H9 (cell line): Measurements from ENCODE around the gene TDRD3. TPM values are rescaled to one million over a fixed set of nuclear protein-coding genes. Genes with fewer than 3 reads are reported as not detected.

Source experiments
- DNase-seq: peaks from one replicate; pipeline ENCODE4 v3.0.0-alpha.2; 2017
- H2AFZ ChIP-seq: one replicate; pipeline ENCODE4 v1.6.1; 2013; ENCODE audit warnings: mild to moderate bottlenecking, low read length, control low read depth, moderate library complexity
- H2AK5ac ChIP-seq: 2 replicates; pipeline ENCODE4 v1.6.1; 2013; ENCODE audit warnings: low read length, control low read depth, mixed read lengths; ENCODE audit not compliant: insufficient read length
- H2BK120ac ChIP-seq: one replicate; pipeline ENCODE4 v1.6.1; 2013; ENCODE audit warnings: low read depth, mild to moderate bottlenecking, low read length, control low read depth, inconsistent platforms; ENCODE audit not compliant: poor library complexity, severe bottlenecking
- H2BK12ac ChIP-seq: 2 replicates; pipeline ENCODE4 v1.6.1; 2013; ENCODE audit warnings: low read length, control low read depth, mixed read lengths, low read depth; ENCODE audit not compliant: insufficient read length
- H2BK15ac ChIP-seq: 2 replicates; pipeline ENCODE4 v1.6.1; 2013; ENCODE audit warnings: low read depth, low read length, control low read depth
- H2BK20ac ChIP-seq: one replicate; pipeline ENCODE4 v1.6.1; 2013; ENCODE audit warnings: low read depth, mild to moderate bottlenecking, low read length, control low read depth, inconsistent platforms; ENCODE audit not compliant: poor library complexity, severe bottlenecking
- H2BK5ac ChIP-seq: 2 replicates; pipeline ENCODE4 v1.6.1; 2013; ENCODE audit warnings: low read length, control low read depth, mixed read lengths; ENCODE audit not compliant: insufficient read length
- H3K14ac ChIP-seq: 2 replicates; pipeline ENCODE4 v1.6.1; 2013; ENCODE audit warnings: low read length, control low read depth; ENCODE audit not compliant: insufficient read depth
- H3K18ac ChIP-seq: 2 replicates; pipeline ENCODE4 v1.6.1; 2013; ENCODE audit warnings: low read depth, mild to moderate bottlenecking, mixed read lengths, low read length, control low read depth; ENCODE audit not compliant: insufficient read length
- H3K23ac ChIP-seq: 2 replicates; pipeline ENCODE4 v1.6.1; 2013; ENCODE audit warnings: low read length, control low read depth, mixed read lengths, low read depth; ENCODE audit not compliant: insufficient read length
- H3K23me2 ChIP-seq: 2 replicates; pipeline ENCODE4 v1.6.1; 2013; ENCODE audit warnings: low read depth, mild to moderate bottlenecking, mixed read lengths, low read length, control low read depth; ENCODE audit not compliant: insufficient read length, poor library complexity, severe bottlenecking
- H3K27ac ChIP-seq: 2 replicates; pipeline ENCODE4 v1.5.1; 2013; ENCODE audit warnings: low read length, control low read depth, mixed read lengths, low read depth; ENCODE audit not compliant: insufficient read length
- H3K27me3 ChIP-seq: 2 replicates; pipeline ENCODE4 v1.6.1; 2013; ENCODE audit warnings: low read length, control low read depth, inconsistent platforms; ENCODE audit not compliant: insufficient read depth
- H3K4ac ChIP-seq: 2 replicates; pipeline ENCODE4 v1.6.1; 2013; ENCODE audit warnings: low read depth, mild to moderate bottlenecking, control low read depth, inconsistent platforms, low read length, moderate library complexity
- H3K4me1 ChIP-seq: 2 replicates; pipeline ENCODE4 v1.6.1; 2013; ENCODE audit warnings: low read length, control low read depth, inconsistent platforms; ENCODE audit not compliant: insufficient read depth
- H3K4me2 ChIP-seq: 2 replicates; pipeline ENCODE4 v1.6.1; 2013; ENCODE audit warnings: low read length, control low read depth, mixed read lengths; ENCODE audit not compliant: insufficient read length, insufficient read depth
- H3K56ac ChIP-seq: 2 replicates; pipeline ENCODE4 v1.6.1; 2013; ENCODE audit warnings: low read depth, mild to moderate bottlenecking, mixed read lengths, low read length, control low read depth; ENCODE audit not compliant: insufficient read length
- H3K79me1 ChIP-seq: 2 replicates; pipeline ENCODE4 v1.6.1; 2013; ENCODE audit warnings: low read depth, mild to moderate bottlenecking, moderate library complexity, low read length, control low read depth, inconsistent platforms; ENCODE audit not compliant: insufficient read depth, poor library complexity, severe bottlenecking
- H3K79me2 ChIP-seq: 2 replicates; pipeline ENCODE4 v1.6.1; 2013; ENCODE audit warnings: low read length, control low read depth, inconsistent platforms; ENCODE audit not compliant: insufficient read depth
- H3K9ac ChIP-seq: 2 replicates; pipeline ENCODE4 v1.6.1; 2013; ENCODE audit warnings: low read length, control low read depth, mixed read lengths; ENCODE audit not compliant: insufficient read length; ENCODE audit errors: extremely low read depth
- H3K9me3 ChIP-seq: one replicate; pipeline ENCODE4 v1.6.1; 2013; ENCODE audit warnings: low read depth, low read length, inconsistent platforms; ENCODE audit not compliant: control insufficient read depth
- H3T11ph ChIP-seq: one replicate; pipeline ENCODE4 v1.6.1; 2013; ENCODE audit warnings: mild to moderate bottlenecking, low read length, control low read depth, inconsistent platforms
- H4K20me1 ChIP-seq: one replicate; pipeline ENCODE4 v1.6.1; 2013; ENCODE audit not compliant: control insufficient read depth, insufficient read length, insufficient read depth
- H4K5ac ChIP-seq: 2 replicates; pipeline ENCODE4 v1.6.1; 2013; ENCODE audit warnings: low read depth, mild to moderate bottlenecking, mixed read lengths, low read length, control low read depth; ENCODE audit not compliant: insufficient read length
- H4K8ac ChIP-seq: replicated peaks from 2 replicates; pipeline ENCODE4 v1.6.1; 2013; ENCODE audit warnings: low read length, control low read depth, mixed read lengths, low read depth; ENCODE audit not compliant: insufficient read length
- H4K91ac ChIP-seq: 2 replicates; pipeline ENCODE4 v1.6.1; 2013; ENCODE audit warnings: low read depth, mild to moderate bottlenecking, moderate library complexity, mixed read lengths, low read length, control low read depth; ENCODE audit not compliant: insufficient read length
- H3K27ac Mint-ChIP-seq, 3 experiments: 2 replicates in 2 of 3; 3 replicates in 1 of 3; pipeline ENCODE4 v1.8.0; 2020 to 2021; ENCODE audit warnings: mixed read lengths in 3 of 3, mild to moderate bottlenecking in 1 of 3, moderate library complexity in 1 of 3
- H3K27me3 Mint-ChIP-seq: 2 replicates; pipeline ENCODE4 v1.8.0; 2021; ENCODE audit warnings: low read depth, mild to moderate bottlenecking, moderate library complexity, mixed read lengths
- H3K36me3 Mint-ChIP-seq, 3 experiments: 2 replicates in 2 of 3; 3 replicates in 1 of 3; pipeline ENCODE4 v1.8.0; 2020 to 2021; ENCODE audit warnings: low read depth in 3 of 3, mixed read lengths in 3 of 3; ENCODE audit not compliant: insufficient read depth in 1 of 3
- H3K4me1 Mint-ChIP-seq, 2 experiments: 2 replicates each; pipeline ENCODE4 v1.8.0; 2020; ENCODE audit warnings: mixed read lengths in 2 of 2
- H3K4me3 Mint-ChIP-seq, 2 experiments: 2 replicates in 1 of 2; 3 replicates in 1 of 2; pipeline ENCODE4 v1.8.0; 2020 to 2021; ENCODE audit warnings: mild to moderate bottlenecking in 2 of 2, mixed read lengths in 2 of 2, moderate library complexity in 1 of 2
- H3K9me3 Mint-ChIP-seq, 2 experiments: 2 replicates in 1 of 2; 3 replicates in 1 of 2; pipeline ENCODE4 v1.8.0; 2020; ENCODE audit warnings: mild to moderate bottlenecking in 2 of 2, mixed read lengths in 2 of 2, moderate library complexity in 1 of 2
- CTCF ChIP-seq: fragments of 200-600 bp; sonication (generic); conservative IDR thresholded peaks from 3 replicates; pipeline ENCODE4 v1.8.0; 2021; ENCODE audit warnings: antibody characterized with exemption, mild to moderate bottlenecking
- WGBS: extraction: QIAGEN DNeasy Blood & Tissue Kit; methylation state at CpG from one replicate; pipeline ENCODE4 v1.1.7; 2013; ENCODE audit warnings: missing lambda C conversion rate, low lambda C conversion rate, mixed read lengths; ENCODE audit not compliant: insufficient read length; ENCODE audit errors: extremely low coverage; 5-methylcytosine and 5-hydroxymethylcytosine counted together
- total RNA-seq: library from RNA; stranded (reverse); gene quantifications from 2 replicates; pipeline ENCODE4 v1.2.1, GENCODE V29; 2021

The TDRD3 gene
- total RNA-seq, 1 experiment from 2014 or later, result 16.1 TPM

GRCh38 chr13:60583196-60583888 is 186.3 kb downstream of the TDRD3 start:
- H3K27me3 ChIP-seq, result no peaks in the 10 kb centered on the region
- peak overlapping the region; percentile 98 to 99 (median 98) for H3K27ac Mint-ChIP-seq
- peak overlapping the region; percentile 76 for H3K27ac ChIP-seq

More at GRCh38 chr13:60583196-60583888, 186.3 kb downstream of the TDRD3 start:
- no peak overlapping the region for H2AFZ ChIP-seq
- peak; percentile 77 for DNase-seq
- H3K56ac ChIP-seq, result no peak overlapping the region
- no peak overlapping the region for H3K23ac ChIP-seq
- peak overlapping the region; percentile 22 for H3T11ph ChIP-seq
- no peak overlapping the region for H4K91ac ChIP-seq
- no peak overlapping the region for H4K8ac ChIP-seq
- WGBS, result no CpG with 5 or more reads among the region's 9 CpGs
- H3K18ac ChIP-seq, result peak overlapping the region; percentile 28
- no peak overlapping the region for H4K5ac ChIP-seq
- H3K4me3 Mint-ChIP-seq, result peak overlapping the region; percentile 45 to 68
- peaks cover 35 to 36% of the 10 kb centered on the region in 2 experiments for H3K4me1 Mint-ChIP-seq
- H3K14ac ChIP-seq, result no peak overlapping the region; the same call in 1 of the 2 replicates
- H3K9me3 ChIP-seq, result no peaks in the 10 kb centered on the region
- H3K27me3 Mint-ChIP-seq, result no peaks in the 10 kb centered on the region
- H2BK12ac ChIP-seq, result no peak overlapping the region
- peak; percentile 47; the same call in 2 of the 3 replicates for TF ChIP-seq CTCF
- no peaks in the 10 kb centered on the region for H3K23me2 ChIP-seq
- H2BK20ac ChIP-seq, result no peak overlapping the region
- no peak overlapping the region for H2BK5ac ChIP-seq
- no peak overlapping the region; the same call in 1 of the 2 replicates for H3K4ac ChIP-seq
- peak overlapping the region; percentile 73 for H2BK120ac ChIP-seq
- no peak overlapping the region for H2BK15ac ChIP-seq
- H3K9me3 Mint-ChIP-seq, result peaks cover 10 to 13% of the 10 kb centered on the region in 2 experiments
- H4K20me1 ChIP-seq, result no peaks in the 10 kb centered on the region
- H3K79me1 ChIP-seq, result no peaks in the 10 kb centered on the region
- peak overlapping the region; percentile 4 for H3K4me2 ChIP-seq
- no peaks in the 10 kb centered on the region for H3K79me2 ChIP-seq
- H2AK5ac ChIP-seq, result no peak overlapping the region
- H3K4me1 ChIP-seq, result peaks cover 8% of the 10 kb centered on the region; the same call in 1 of the 2 replicates
- no peak overlapping the region for H3K9ac ChIP-seq
- peaks cover 10 to 12% (median 12%) of the 10 kb centered on the region in 3 experiments for H3K36me3 Mint-ChIP-seq
